SK-N-SH treated with all-trans-retinoic acid at 6 μM for 48 hours (cell line): ENCODE results near the gene GSTM4.

Experiments used
- ARNTL ChIP-seq: fragments of 450-650 bp; formaldehyde crosslinking; IDR thresholded peaks from 2 replicates; pipeline ENCODE4 v1.5.0; 2020; ENCODE audit warnings: low read depth, mild to moderate bottlenecking, moderate library complexity, borderline replicate concordance
- RARB ChIP-seq: fragments of 250-450 bp; sonication (Bioruptor Pico); IDR thresholded peaks from 2 replicates; pipeline ENCODE4 v1.8.0; 2021; ENCODE audit warnings: mild to moderate bottlenecking, moderate library complexity
- TOX ChIP-seq: fragments of 250-450 bp; sonication (Bioruptor Pico); IDR thresholded peaks from 2 replicates; pipeline ENCODE4 v1.8.0; 2021; ENCODE audit warnings: mild to moderate bottlenecking, moderate library complexity, borderline replicate concordance
- ZC3H10 ChIP-seq: fragments of 250-450 bp; sonication (Bioruptor Pico); IDR thresholded peaks from 2 replicates; pipeline ENCODE4 v1.5.1; 2021; ENCODE audit warnings: mild to moderate bottlenecking, moderate library complexity
- ZNF565 ChIP-seq: fragments of 450-650 bp; formaldehyde crosslinking; conservative IDR thresholded peaks from 2 replicates; pipeline ENCODE4 v1.5.0; 2020; ENCODE audit warnings: low read depth, mild to moderate bottlenecking, moderate library complexity
- ZNF70 ChIP-seq: fragments of 450-650 bp; formaldehyde crosslinking; IDR thresholded peaks from 2 replicates; pipeline ENCODE4 v1.5.0; 2020; ENCODE audit warnings: mild to moderate bottlenecking, moderate library complexity
- TF ChIP-seq, protein P1 (sequence below): fragments of 250-450 bp; sonication (Bioruptor Pico); IDR thresholded peaks from 2 replicates; pipeline ENCODE4 v1.5.1; 2020; ENCODE audit warnings: low read depth, mild to moderate bottlenecking, moderate library complexity
- TF ChIP-seq, protein P2 (sequence below): fragments of 250-450 bp; sonication (Bioruptor Pico); IDR thresholded peaks from 2 replicates; pipeline ENCODE4 v1.5.0; 2020; ENCODE audit warnings: mild to moderate bottlenecking, moderate library complexity

DNA sequence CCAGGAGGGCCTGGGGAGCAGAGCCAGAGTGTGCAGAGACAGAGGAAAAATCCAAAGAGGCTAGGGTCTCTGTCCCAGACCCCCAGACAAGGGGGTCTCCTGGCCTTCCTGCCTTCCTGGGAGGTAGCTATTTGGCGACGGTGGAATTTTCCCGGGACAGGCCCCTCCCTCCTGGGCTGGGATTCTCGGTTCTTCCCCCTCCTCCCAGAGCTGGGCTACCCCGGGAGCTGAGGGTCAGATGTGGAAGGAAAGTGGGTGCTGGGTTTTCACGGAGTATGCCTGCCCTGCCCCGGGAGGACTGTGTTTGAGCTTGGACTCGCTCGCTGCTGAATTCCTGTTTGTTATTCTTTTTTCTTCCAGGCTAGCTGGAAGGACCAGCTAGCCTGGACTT is 35.5 kb upstream of the GSTM4 start:
- TF ChIP-seq ZC3H10 (no peak), ZNF565 (CRISPR knock-in tag) (no peak), RARB (CRISPR knock-in tag) (no peak), TOX (CRISPR knock-in tag) (no peak), ZNF70 (no peak), ARNTL (CRISPR knock-in tag) (no peak)
- TF ChIP-seq, protein P1, sequence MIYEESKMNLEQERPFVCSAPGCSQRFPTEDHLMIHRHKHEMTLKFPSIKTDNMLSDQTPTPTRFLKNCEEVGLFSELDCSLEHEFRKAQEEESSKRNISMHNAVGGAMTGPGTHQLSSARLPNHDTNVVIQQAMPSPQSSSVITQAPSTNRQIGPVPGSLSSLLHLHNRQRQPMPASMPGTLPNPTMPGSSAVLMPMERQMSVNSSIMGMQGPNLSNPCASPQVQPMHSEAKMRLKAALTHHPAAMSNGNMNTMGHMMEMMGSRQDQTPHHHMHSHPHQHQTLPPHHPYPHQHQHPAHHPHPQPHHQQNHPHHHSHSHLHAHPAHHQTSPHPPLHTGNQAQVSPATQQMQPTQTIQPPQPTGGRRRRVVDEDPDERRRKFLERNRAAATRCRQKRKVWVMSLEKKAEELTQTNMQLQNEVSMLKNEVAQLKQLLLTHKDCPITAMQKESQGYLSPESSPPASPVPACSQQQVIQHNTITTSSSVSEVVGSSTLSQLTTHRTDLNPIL (CRISPR knock-in tag) = no peak
- TF ChIP-seq, protein P2, sequence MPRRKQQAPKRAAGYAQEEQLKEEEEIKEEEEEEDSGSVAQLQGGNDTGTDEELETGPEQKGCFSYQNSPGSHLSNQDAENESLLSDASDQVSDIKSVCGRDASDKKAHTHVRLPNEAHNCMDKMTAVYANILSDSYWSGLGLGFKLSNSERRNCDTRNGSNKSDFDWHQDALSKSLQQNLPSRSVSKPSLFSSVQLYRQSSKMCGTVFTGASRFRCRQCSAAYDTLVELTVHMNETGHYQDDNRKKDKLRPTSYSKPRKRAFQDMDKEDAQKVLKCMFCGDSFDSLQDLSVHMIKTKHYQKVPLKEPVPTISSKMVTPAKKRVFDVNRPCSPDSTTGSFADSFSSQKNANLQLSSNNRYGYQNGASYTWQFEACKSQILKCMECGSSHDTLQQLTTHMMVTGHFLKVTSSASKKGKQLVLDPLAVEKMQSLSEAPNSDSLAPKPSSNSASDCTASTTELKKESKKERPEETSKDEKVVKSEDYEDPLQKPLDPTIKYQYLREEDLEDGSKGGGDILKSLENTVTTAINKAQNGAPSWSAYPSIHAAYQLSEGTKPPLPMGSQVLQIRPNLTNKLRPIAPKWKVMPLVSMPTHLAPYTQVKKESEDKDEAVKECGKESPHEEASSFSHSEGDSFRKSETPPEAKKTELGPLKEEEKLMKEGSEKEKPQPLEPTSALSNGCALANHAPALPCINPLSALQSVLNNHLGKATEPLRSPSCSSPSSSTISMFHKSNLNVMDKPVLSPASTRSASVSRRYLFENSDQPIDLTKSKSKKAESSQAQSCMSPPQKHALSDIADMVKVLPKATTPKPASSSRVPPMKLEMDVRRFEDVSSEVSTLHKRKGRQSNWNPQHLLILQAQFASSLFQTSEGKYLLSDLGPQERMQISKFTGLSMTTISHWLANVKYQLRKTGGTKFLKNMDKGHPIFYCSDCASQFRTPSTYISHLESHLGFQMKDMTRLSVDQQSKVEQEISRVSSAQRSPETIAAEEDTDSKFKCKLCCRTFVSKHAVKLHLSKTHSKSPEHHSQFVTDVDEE (CRISPR knock-in tag) = no peak
